ENCODE measurements around the gene OR5H2.
"Not testable (repeated sequence)": the region's sequence is repeated elsewhere in the genome, so short reads cannot be mapped to it uniquely, and the experiment has no call there.

OR5H2 gene

GRCh38 chr3:98282205-98282604 lies at the start of gene OR5H2:
Gene OR5H2, plus strand, starts transcription at chr3:98282505. Its CDS starts 398 bp downstream, at chr3:98282903.
- no peak for DNase-seq

- no peak for DNase-seq
These were observed 48.8 kb upstream of the OR5H2 start for GRCh38 chr3:98233468-98233867.

GRCh38 chr3:98240131-98240530 lies 42.2 kb upstream of the OR5H2 start:
- no peak for DNase-seq

GRCh38 chr3:98242155-98242554 lies 40.1 kb upstream of the OR5H2 start:
- DNase-seq: no peak

- DNase-seq: no peak
These were observed 38.5 kb upstream of the OR5H2 start for GRCh38 chr3:98243843-98244242.

GRCh38 chr3:98246142-98246541 lies 36.2 kb upstream of the OR5H2 start:
- no peak for DNase-seq

- DNase-seq: not testable (repeated sequence)
These were observed 26.3 kb upstream of the OR5H2 start for GRCh38 chr3:98256026-98256425.

GRCh38 chr3:98259707-98260106 lies 22.6 kb upstream of the OR5H2 start:
- DNase-seq: no peak

- no peak for DNase-seq
These were observed 20.3 kb upstream of the OR5H2 start for GRCh38 chr3:98262046-98262445.

- no peak for DNase-seq
These were observed 18.4 kb upstream of the OR5H2 start, which contains the start of gene OR5H6 for GRCh38 chr3:98263944-98264343. Gene OR5H6, plus strand, starts transcription at chr3:98264244. Its CDS starts 89 bp downstream, at chr3:98264333.

- no peak for DNase-seq
These were observed 12.5 kb upstream of the OR5H2 start for GRCh38 chr3:98269846-98270245.

- no peak for DNase-seq
These were observed 10.2 kb upstream of the OR5H2 start for GRCh38 chr3:98272126-98272525.

- DNase-seq: no peak
These were observed 7.4 kb upstream of the OR5H2 start for GRCh38 chr3:98274914-98275313.

GRCh38 chr3:98290916-98291315 lies 8.6 kb downstream of the OR5H2 start:
- no peak for DNase-seq

- DNase-seq: no peak
These were observed 9.1 kb downstream of the OR5H2 start for GRCh38 chr3:98291332-98291957.

- no peak for DNase-seq
These were observed 39.8 kb downstream of the OR5H2 start for GRCh38 chr3:98322101-98322500.

- no peak for DNase-seq
These were observed 40.4 kb downstream of the OR5H2 start for GRCh38 chr3:98322686-98323085.

- no peak for DNase-seq
These were observed 41.1 kb downstream of the OR5H2 start for GRCh38 chr3:98323425-98323824.

GRCh38 chr3:98325055-98325454 lies 42.8 kb downstream of the OR5H2 start:
- no peak for DNase-seq

- DNase-seq: no peak
These were observed 44.0 kb downstream of the OR5H2 start for GRCh38 chr3:98326105-98326893.

- no peak for DNase-seq
These were observed 44.6 kb downstream of the OR5H2 start for GRCh38 chr3:98326945-98327344.

- no peak for DNase-seq
These were observed 46.6 kb downstream of the OR5H2 start for GRCh38 chr3:98328933-98329332.

GRCh38 chr3:98329392-98330124 lies 47.3 kb downstream of the OR5H2 start:
- DNase-seq: peak; percentile 78

GRCh38 chr3:98331329-98331728 lies 49.0 kb downstream of the OR5H2 start:
- DNase-seq: no peak
